ENCODE measurements around the gene RBM7. TPM values are rescaled to one million over a fixed set of nuclear protein-coding genes. Genes with fewer than 3 reads are reported as not detected.

The RBM7 gene
- total RNA-seq, 2 donors from 2014 or later = 46.8 to 56.4 TPM

DNA sequence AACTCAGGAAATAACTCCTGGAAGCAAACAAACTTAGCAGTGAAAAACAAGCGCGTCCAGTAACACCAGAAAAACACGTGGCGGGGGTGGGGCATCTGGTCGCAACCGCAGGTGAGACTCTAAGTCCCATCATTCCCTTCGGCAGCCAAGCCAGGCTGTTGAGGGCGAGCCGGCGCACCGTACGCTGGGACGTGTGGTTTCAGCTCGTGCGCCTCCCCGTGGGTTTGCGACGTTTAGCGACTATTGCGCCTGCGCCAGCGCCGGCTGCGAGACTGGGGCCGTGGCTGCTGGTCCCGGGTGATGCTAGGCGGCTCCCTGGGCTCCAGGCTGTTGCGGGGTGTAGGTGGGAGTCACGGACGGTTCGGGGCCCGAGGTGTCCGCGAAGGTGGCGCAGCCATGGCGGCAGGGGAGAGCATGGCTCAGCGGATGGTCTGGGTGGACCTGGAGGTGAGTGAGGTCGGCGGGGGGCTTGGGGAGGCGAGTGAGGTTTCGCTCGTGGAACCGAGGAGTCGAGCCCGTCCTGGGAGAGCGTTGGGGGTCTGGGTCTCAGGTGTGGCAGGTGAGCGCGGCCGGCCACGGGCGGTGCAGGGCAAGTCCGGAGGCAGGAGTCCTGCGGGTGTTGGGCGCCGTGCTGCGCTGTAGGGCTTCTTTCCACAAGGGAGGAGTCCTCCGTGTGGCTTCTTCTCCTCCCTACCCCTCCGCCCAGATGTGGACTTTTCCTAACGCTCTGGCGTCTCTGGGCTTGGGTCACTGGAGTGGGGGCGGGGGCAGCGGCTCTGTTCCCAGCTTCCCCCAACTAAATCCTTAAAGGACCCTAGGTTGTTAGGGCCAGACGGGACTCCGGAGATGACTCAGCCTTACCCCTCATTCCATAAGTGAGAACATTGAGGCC, 39.0 kb downstream of the RBM7 start, which contains the start of gene REXO2:
Gene REXO2, plus strand, starts transcription at position 239 of the 892 bp plus-strand sequence. Its CDS starts 62 bp downstream, at position 301.
- WGBS, 2 experiments (ENCODE audit: insufficient coverage in 1 of 2, insufficient read length in 1 of 2) = 0% methylated on average over 16 to 64 of the region's 64 CpGs
- Histone ChIP-seq H3K27ac (ENCODE audit: low read depth, low read length) (no peak within 1 kb of the TSS), H3K4me1 (ENCODE audit: control insufficient read depth, insufficient read depth, low read length) (peaks cover 10% of the 10 kb centered on the region)

DNA sequence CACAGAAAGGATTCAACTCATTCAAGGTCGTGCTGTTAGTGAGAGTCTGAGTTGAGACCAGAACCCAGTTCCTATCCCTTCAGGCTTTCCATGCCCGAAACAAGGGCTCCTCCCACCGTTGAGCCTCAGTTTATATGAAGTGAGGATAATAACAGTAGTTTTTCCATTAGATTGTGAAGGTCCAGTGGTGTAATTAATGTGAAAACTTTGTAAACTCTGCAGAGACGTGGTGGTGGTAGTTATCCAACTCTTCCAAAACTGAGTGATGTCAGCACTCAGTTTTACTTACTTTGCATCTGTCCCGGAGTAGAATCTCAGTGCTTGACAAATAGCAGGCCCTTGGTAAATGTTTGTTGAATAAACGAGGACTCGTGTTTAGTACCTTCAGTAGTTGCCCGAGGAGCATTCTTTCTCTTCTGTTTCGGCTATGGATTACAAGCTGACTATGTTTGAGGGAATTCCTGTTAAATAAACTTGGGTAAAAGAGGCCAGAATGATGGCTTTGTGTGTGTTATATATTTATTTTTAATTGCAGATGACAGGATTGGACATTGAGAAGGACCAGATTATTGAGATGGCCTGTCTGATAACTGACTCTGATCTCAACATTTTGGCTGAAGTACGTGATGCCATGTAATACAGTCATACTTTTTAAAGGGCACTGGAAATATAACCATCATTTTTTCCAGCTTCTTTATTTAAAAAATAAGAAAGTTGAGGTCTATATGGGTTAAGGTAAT, 39.8 kb downstream of the RBM7 start:
- Histone ChIP-seq H3K9ac (ENCODE audit: extremely low read depth, low read length, poor library complexity, severe bottlenecking) (peak overlapping the region; percentile 81), H3K27ac (ENCODE audit: low read depth, low read length) (no peak overlapping the region), H3K27me3 (ENCODE audit: control insufficient read depth, insufficient read depth, low read length, poor library complexity, severe bottlenecking) (no peaks in the 10 kb centered on the region), H3K4me3 (ENCODE audit: low read length) (peak overlapping the region; percentile 95), H3K9me3 (ENCODE audit: control insufficient read depth, low read length) (no peaks in the 10 kb centered on the region), H3K36me3 (ENCODE audit: control insufficient read depth, insufficient read depth, low read length) (peaks cover 19% of the 10 kb centered on the region), H3K4me1 (ENCODE audit: control insufficient read depth, insufficient read depth, low read length) (peaks cover 10% of the 10 kb centered on the region)
- Mint-ChIP-seq H3K36me3 (ENCODE audit: low read depth) (peaks cover 18% of the 10 kb centered on the region), H3K4me1 (peaks cover 54% of the 10 kb centered on the region), H3K27me3 (ENCODE audit: insufficient read depth) (no peaks in the 10 kb centered on the region), H3K27ac (peak overlapping the region; percentile 95), H3K4me3 (peak overlapping the region; percentile 99), H3K9me3 (no peaks in the 10 kb centered on the region)
- 11 to 17% methylated on average over 10 of the region's 10 CpGs for WGBS, 2 experiments (ENCODE audit: insufficient coverage in 1 of 2, insufficient read length in 1 of 2)
- DNase-seq = no peak
- TF ChIP-seq, protein P1, sequence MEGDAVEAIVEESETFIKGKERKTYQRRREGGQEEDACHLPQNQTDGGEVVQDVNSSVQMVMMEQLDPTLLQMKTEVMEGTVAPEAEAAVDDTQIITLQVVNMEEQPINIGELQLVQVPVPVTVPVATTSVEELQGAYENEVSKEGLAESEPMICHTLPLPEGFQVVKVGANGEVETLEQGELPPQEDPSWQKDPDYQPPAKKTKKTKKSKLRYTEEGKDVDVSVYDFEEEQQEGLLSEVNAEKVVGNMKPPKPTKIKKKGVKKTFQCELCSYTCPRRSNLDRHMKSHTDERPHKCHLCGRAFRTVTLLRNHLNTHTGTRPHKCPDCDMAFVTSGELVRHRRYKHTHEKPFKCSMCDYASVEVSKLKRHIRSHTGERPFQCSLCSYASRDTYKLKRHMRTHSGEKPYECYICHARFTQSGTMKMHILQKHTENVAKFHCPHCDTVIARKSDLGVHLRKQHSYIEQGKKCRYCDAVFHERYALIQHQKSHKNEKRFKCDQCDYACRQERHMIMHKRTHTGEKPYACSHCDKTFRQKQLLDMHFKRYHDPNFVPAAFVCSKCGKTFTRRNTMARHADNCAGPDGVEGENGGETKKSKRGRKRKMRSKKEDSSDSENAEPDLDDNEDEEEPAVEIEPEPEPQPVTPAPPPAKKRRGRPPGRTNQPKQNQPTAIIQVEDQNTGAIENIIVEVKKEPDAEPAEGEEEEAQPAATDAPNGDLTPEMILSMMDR (conservative IDR thresholded peaks at IDR 0.05) = no peak

More for the DNA sequence above, 39.0 kb downstream of the RBM7 start, which contains the start of gene REXO2:
- Histone ChIP-seq H3K9me3 (ENCODE audit: control insufficient read depth, low read length) (peaks cover 8% of the 10 kb centered on the region), H3K4me3 (ENCODE audit: low read length) (peak within 1 kb of the TSS; percentile 95), H3K27me3 (ENCODE audit: control insufficient read depth, insufficient read depth, low read length, poor library complexity, severe bottlenecking) (no peaks in the 10 kb centered on the region), H3K36me3 (ENCODE audit: control insufficient read depth, insufficient read depth, low read length) (peaks cover 12% of the 10 kb centered on the region), H3K9ac (ENCODE audit: extremely low read depth, low read length, poor library complexity, severe bottlenecking) (peak within 1 kb of the TSS; percentile 81)
- H3K4me1 Mint-ChIP-seq = peaks cover 52% of the 10 kb centered on the region
- H3K36me3 Mint-ChIP-seq (ENCODE audit: low read depth) = peaks cover 21% of the 10 kb centered on the region
- peak; percentile 96 for DNase-seq
- H3K27me3 Mint-ChIP-seq (ENCODE audit: insufficient read depth) = no peaks in the 10 kb centered on the region
- peak within 1 kb of the TSS; percentile 99 for H3K4me3 Mint-ChIP-seq
- TF ChIP-seq, protein P1 (conservative IDR thresholded peaks at IDR 0.05) = peak; percentile 43
- peak within 1 kb of the TSS; percentile 95 for H3K27ac Mint-ChIP-seq
- H3K9me3 Mint-ChIP-seq = peaks cover 4% of the 10 kb centered on the region

GRCh38 chr11:114440971-114441763, 40.7 kb downstream of the RBM7 start:
- DNase-seq = no peak
- H3K27me3 ChIP-seq (ENCODE audit: control insufficient read depth, insufficient read depth, low read length, poor library complexity, severe bottlenecking) = no peaks in the 10 kb centered on the region
- peaks cover 10% of the 10 kb centered on the region for H3K4me1 ChIP-seq (ENCODE audit: control insufficient read depth, insufficient read depth, low read length)
- peaks cover 53% of the 10 kb centered on the region for H3K4me1 Mint-ChIP-seq
- 75 to 82% methylated on average over 2 to 7 of the region's 7 CpGs for WGBS, 2 experiments (ENCODE audit: insufficient coverage in 1 of 2, insufficient read length in 1 of 2)
- TF ChIP-seq, protein P1 (conservative IDR thresholded peaks at IDR 0.05) = no peak
- H3K9me3 ChIP-seq (ENCODE audit: control insufficient read depth, low read length) = no peaks in the 10 kb centered on the region
- H3K27ac ChIP-seq (ENCODE audit: low read depth, low read length) = no peak overlapping the region
- peaks cover 25% of the 10 kb centered on the region for H3K36me3 Mint-ChIP-seq (ENCODE audit: low read depth)
- H3K4me3 Mint-ChIP-seq = peak overlapping the region; percentile 99
- no peaks in the 10 kb centered on the region for H3K27me3 Mint-ChIP-seq (ENCODE audit: insufficient read depth)
- H3K27ac Mint-ChIP-seq = no peak overlapping the region
- H3K9ac ChIP-seq (ENCODE audit: extremely low read depth, low read length, poor library complexity, severe bottlenecking) = no peak overlapping the region
- H3K9me3 Mint-ChIP-seq = no peaks in the 10 kb centered on the region
- peaks cover 27% of the 10 kb centered on the region for H3K36me3 ChIP-seq (ENCODE audit: control insufficient read depth, insufficient read depth, low read length)
- H3K4me3 ChIP-seq (ENCODE audit: low read length) = peak overlapping the region; percentile 95
